Measurements from ENCODE around the gene AGBL4. TPM values are rescaled to one million over a fixed set of nuclear protein-coding genes. Genes with fewer than 3 reads are reported as not detected.

Gene AGBL4
- total and polyA plus RNA-seq, 5 experiments from 2014 or later = 0.16 to 0.25 TPM; not detected in 3

DNA sequence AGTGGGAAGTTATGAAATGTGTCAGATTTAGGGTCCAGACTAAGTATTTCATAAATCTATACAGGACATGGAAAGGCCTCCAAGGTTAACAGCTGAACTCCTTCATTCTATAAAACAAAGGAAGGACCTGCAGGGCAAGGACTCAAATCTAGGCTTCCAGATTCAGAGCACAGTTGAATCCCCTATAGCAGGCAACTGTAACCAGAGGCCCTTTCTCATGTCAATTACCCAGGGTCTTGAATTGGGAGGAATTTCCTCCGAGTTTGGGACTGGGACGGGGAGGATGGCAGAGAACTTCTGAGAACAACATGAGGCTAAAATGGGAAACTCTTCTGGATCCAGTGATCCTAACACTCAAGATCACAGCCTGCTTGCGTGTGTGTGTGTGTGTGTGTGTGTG, 1134.1 kb downstream of the AGBL4 start:
- Mint-ChIP-seq H3K27ac (no peak overlapping the region), H3K4me3 (no peak overlapping the region), H3K4me1 (peaks cover 0 to 5% (median 0%) of the 10 kb centered on the region in 4 donors)

DNA sequence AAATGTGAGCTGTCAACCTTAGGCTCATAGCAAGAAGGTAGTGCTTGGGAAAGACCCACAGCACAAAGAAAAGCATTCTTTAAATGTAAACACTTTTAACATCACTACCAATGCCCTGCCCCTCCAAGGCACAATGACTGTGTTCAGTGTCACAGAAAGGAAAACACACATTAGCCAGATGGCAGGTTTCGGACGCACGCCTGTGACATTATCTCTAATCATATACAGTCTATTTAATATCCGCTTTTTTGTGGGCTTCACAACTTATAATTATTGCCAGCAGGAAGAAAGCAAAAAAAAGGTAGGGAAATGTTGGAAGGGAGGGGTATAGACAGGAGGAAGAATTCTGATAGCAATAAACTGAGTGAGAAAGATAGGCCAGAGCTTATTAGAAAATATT, 1134.7 kb downstream of the AGBL4 start:
- Mint-ChIP-seq H3K4me3 (no peak overlapping the region), H3K36me3 (no peaks in the 10 kb centered on the region), H3K27me3 (peaks cover 4 to 23% (median 20%) of the 10 kb centered on the region in 5 donors), H3K27ac (no peak overlapping the region), H3K9me3 (peaks cover 0 to 7% (median 0%) of the 10 kb centered on the region in 9 donors), H3K4me1 (peaks cover 0 to 5% (median 0%) of the 10 kb centered on the region in 4 donors)
- POLR2A ChIA-PET = no interaction called here
- DNase-seq (no peak), ATAC-seq (no peak)

More for the DNA sequence above, 1134.1 kb downstream of the AGBL4 start:
- POLR2A ChIA-PET = no interaction called here
- no peaks in the 10 kb centered on the region for H3K36me3 Mint-ChIP-seq
- ATAC-seq = no peak
- DNase-seq = no peak
- H3K27me3 Mint-ChIP-seq = peaks cover 4 to 23% (median 18%) of the 10 kb centered on the region in 5 donors
- H3K9me3 Mint-ChIP-seq = peaks cover 0 to 7% (median 0%) of the 10 kb centered on the region in 9 donors

DNA sequence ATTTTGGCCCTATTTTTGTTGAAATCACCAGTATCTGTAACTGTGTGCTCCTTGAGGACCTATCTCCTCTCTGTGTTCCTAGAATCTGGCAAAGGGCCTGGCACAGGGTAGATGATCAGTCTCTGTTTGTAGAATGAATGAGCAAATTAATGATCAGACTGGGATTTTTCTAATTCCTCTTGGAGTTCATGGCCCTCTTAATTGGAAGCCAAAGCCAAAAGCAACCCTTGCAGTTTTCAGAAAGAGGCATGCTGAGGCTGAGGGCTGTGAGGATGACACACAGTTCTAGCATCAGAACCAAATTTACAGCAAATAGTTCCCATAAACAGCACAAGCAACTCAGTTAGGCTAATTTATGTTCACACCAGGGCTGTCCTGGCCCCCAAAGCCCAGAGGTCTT, 1136.0 kb downstream of the AGBL4 start:
- H3K4me3 Mint-ChIP-seq = no peak overlapping the region
- no peak overlapping the region for H3K27ac Mint-ChIP-seq
- ATAC-seq (no peak), DNase-seq (no peak)
- H3K36me3 Mint-ChIP-seq = no peaks in the 10 kb centered on the region
- H3K9me3 Mint-ChIP-seq = peaks cover 0 to 4% (median 0%) of the 10 kb centered on the region in 9 donors
- POLR2A ChIA-PET = no interaction called here
- peaks cover 0 to 5% (median 0%) of the 10 kb centered on the region in 4 donors for H3K4me1 Mint-ChIP-seq
- H3K27me3 Mint-ChIP-seq = peaks cover 8 to 23% (median 17%) of the 10 kb centered on the region in 5 donors

DNA sequence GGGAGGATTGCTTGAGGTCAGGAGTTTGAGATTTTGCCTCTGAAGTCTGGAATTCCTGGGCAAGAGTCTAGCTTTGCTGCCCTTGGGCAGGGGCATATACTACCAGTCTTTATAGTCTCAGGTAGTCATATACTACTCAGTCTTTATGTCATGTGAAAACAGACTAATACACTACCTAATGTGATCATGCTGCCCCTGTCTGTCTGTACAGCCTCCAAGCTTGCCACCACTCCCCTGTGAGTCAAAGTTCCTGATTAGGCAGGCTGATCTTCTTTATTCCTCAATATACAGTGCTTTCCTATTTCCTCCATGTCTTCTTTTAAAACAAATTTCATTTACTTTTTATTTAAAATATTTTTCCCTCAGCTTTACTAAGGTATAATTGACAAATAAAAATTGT, 1141.7 kb downstream of the AGBL4 start:
- H3K4me1 Mint-ChIP-seq = no peaks in the 10 kb centered on the region
- no peaks in the 10 kb centered on the region for H3K36me3 Mint-ChIP-seq
- no peak for DNase-seq

DNA sequence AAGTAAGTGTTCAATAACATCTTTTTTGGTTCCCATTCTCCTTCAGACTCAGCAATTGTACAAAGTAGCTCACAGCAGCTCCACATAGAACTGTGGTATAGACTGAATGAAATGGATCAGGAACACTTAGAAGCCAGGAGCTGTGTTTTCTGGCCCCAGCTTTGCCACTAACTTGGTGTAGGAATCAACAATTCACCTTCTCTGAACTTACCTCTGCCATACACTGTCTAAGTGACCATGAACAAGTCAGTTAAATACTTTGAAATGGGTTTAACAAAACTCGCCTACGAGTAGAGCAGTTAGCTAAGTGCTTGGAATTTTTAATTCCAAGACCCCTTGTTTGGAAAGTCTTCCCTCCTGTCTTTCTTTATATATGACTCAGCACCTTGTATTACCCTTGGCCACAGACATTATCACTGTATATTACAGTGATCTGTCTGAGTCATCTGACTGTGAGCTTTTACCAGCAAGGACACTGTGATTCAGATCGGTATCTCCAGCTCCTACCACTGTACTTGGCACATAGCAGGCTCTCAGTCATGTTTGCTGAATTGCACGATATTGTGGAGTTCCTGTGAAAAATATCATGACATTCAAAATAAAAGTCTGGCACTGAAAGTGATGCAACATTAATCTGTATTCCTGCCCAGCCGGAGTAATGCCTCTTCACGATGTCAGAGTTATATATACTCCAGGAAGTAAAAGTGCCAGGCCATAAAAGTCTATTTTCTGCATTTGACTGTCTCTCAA, 1145.4 kb downstream of the AGBL4 start:
- ATAC-seq = no peak
- no peak overlapping the region for H3K27ac Mint-ChIP-seq
- H3K4me1 Mint-ChIP-seq = no peaks in the 10 kb centered on the region
- POLR2A ChIA-PET = no interaction called here
- H3K27me3 Mint-ChIP-seq = peaks cover 5 to 33% (median 12%) of the 10 kb centered on the region in 5 donors
- H3K4me3 Mint-ChIP-seq = no peak overlapping the region
- H3K9me3 Mint-ChIP-seq = peaks cover 0 to 3% (median 0%) of the 10 kb centered on the region in 9 donors
- DNase-seq = no peak
- H3K36me3 Mint-ChIP-seq = no peaks in the 10 kb centered on the region

More for the DNA sequence above, 1141.7 kb downstream of the AGBL4 start:
- ATAC-seq = no peak
- POLR2A ChIA-PET = no interaction called here
- peaks cover 0 to 18% (median 14%) of the 10 kb centered on the region in 5 donors for H3K27me3 Mint-ChIP-seq
- no peak overlapping the region for H3K27ac Mint-ChIP-seq
- H3K9me3 Mint-ChIP-seq = peaks cover 0 to 4% (median 0%) of the 10 kb centered on the region in 9 donors
- H3K4me3 Mint-ChIP-seq = no peak overlapping the region

DNA sequence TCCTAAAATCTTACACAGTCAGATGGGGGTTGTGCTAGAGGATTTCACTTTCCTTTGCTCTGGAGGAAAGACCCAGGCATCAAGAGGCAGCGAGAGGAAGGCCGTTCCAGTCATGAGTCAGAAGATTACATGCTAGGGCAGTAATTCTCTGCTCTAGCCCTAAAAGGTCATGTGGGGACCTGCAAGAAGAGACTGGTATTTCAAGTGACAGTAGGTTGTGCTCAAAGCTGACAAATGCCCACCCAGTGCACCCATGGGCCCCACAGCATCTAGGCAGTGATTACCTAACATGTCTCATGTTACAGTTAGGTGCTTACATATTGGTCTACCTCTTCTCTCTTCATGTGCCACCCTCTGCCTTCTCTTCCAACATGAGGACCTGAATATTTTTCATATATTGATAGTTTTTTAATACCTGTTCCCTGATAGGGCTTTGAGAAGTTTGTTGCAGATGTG, 1147.4 kb downstream of the AGBL4 start:
- Mint-ChIP-seq H3K9me3 (no peaks in the 10 kb centered on the region), H3K36me3 (no peaks in the 10 kb centered on the region), H3K4me3 (no peak overlapping the region), H3K4me1 (no peaks in the 10 kb centered on the region), H3K27ac (no peak overlapping the region), H3K27me3 (peaks cover 2 to 35% (median 9%) of the 10 kb centered on the region in 5 donors)
- DNase-seq (no peak), ATAC-seq (no peak)
- POLR2A ChIA-PET = no interaction called here

DNA sequence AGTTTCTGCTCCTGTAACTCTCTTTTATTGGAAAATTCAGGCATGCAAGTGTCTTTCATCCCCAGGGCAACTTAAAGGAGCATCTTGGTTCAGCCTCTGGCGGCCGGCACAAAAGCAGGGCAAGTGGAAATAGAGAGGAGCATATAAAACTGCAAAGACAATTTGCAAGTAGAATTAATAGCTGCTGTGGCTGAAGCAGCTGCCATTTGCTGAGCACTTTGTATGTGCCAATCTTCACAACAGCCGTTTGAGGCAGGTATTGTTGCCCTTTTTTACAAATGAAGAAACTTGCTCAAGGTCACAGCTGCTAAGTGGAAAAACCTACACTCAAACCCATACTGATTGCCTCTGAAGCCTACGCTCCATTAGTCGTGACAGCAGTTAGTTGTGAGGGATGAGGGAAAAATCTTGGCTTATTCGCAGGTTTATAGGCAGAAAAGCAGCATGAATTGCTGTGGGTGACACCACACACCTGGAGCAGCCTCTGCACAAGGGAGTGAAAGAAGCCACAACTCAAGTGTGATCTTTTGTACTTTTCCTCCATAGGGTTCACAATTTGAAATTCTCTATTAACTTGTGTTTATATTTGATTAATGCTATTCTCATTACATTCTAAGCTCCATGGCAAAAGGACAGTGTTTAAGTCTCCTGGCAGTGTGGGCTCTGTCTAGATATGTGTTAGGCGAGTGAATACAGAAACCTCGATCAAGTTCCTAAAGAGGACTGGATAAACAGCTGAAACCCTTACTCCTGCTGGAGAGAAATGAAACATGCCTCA, 1148.0 kb downstream of the AGBL4 start:
- DNase-seq = no peak
- Mint-ChIP-seq H3K27me3 (peaks cover 5 to 38% (median 11%) of the 10 kb centered on the region in 5 donors), H3K4me3 (no peak overlapping the region), H3K27ac (no peak overlapping the region), H3K36me3 (no peaks in the 10 kb centered on the region), H3K4me1 (no peaks in the 10 kb centered on the region), H3K9me3 (no peaks in the 10 kb centered on the region)
- POLR2A ChIA-PET = no interaction called here
- ATAC-seq = no peak

DNA sequence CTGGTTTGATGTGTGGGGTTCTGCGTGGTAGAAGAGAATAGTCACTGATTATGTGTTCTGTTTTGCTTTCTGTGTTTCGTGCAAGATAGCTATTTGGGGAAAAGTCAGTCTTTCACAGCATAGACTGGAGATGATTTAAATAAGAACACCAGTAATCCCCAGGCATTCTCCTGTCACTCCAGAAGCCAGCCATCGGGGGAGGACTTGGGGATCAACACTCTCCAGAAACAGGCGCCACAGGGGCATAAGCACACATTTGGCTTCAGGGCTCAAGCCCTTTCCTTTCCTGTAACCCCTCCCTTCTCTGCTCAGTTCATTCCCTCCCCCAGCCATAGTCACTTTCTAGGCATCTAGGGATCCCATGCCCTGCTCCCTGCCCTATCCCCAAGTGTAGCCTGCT, 1149.8 kb downstream of the AGBL4 start:
- H3K27me3 Mint-ChIP-seq = peaks cover 5 to 38% (median 15%) of the 10 kb centered on the region in 5 donors
- H3K27ac Mint-ChIP-seq = no peak overlapping the region
- POLR2A ChIA-PET = no interaction called here
- no peaks in the 10 kb centered on the region for H3K36me3 Mint-ChIP-seq
- DNase-seq (no peak), ATAC-seq (no peak)
- no peak overlapping the region for H3K4me3 Mint-ChIP-seq
- H3K9me3 Mint-ChIP-seq = no peaks in the 10 kb centered on the region
- H3K4me1 Mint-ChIP-seq = no peaks in the 10 kb centered on the region

DNA sequence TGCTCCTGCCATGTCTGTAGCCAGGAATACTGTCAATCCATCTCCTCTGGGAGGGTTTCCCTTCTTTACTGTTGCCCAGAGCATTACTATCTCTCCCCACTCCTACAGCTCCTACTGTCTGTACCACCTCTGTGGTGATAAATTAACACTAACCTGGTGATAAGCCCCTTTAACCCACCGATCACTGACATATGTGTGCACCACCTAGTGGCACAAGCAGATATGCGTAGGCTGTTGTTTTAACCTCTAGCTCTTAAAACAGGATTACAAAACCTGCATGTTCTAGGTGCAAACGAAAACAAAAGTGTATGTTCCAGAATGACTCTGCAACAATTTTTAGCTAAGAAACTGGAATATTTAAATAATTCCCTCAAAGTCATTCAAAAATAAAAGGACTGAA, 1153.2 kb downstream of the AGBL4 start:
- Mint-ChIP-seq H3K4me1 (no peaks in the 10 kb centered on the region), H3K36me3 (no peaks in the 10 kb centered on the region), H3K4me3 (no peak overlapping the region), H3K9me3 (no peaks in the 10 kb centered on the region), H3K27me3 (peaks cover 3 to 36% (median 13%) of the 10 kb centered on the region in 5 donors), H3K27ac (no peak overlapping the region)
- POLR2A ChIA-PET = no interaction called here
- no peak for ATAC-seq
- DNase-seq = peak in 1 of 10 donors; percentile 2

DNA sequence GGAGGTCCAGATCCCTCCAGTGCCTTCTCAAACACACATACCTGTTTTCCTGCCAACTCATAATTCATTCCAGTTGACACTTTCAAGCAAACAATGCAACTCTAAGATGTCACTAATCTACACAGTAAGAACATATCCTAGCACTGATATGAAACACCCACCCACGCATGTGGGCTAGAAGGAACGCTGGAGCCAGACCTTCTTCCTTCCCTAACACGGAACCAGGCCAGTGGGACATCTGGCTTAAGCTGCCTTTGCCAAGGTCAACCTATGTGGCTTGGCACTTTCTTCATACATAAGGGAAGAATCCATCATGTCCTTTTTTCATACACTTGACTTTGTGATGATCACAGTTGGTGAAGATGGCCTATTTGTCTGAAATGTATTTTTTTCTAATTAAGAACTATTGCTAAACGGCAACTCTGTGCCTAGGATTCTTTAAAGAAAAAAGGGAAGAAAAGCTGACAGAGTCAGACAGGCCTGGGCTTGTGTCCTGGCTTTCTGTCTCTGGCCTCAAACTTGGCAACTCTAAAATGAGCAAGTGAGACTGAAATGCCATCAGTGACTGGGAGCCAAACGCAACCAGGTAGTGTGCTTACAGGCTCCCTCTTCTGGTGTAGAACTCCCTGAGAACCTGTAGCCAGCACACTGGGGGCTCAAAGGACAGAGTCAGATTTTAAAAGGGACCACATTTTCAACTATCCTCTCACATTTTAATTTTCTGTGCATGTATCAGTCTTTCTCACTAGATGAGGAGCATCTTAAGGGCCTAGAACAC, 1154.4 kb downstream of the AGBL4 start:
- DNase-seq (no peak), ATAC-seq (no peak)
- Mint-ChIP-seq H3K27ac (no peak overlapping the region), H3K9me3 (no peaks in the 10 kb centered on the region), H3K27me3 (peaks cover 3 to 29% (median 13%) of the 10 kb centered on the region in 5 donors), H3K36me3 (no peaks in the 10 kb centered on the region), H3K4me1 (no peaks in the 10 kb centered on the region), H3K4me3 (no peak overlapping the region)
- POLR2A ChIA-PET = no interaction called here

DNA sequence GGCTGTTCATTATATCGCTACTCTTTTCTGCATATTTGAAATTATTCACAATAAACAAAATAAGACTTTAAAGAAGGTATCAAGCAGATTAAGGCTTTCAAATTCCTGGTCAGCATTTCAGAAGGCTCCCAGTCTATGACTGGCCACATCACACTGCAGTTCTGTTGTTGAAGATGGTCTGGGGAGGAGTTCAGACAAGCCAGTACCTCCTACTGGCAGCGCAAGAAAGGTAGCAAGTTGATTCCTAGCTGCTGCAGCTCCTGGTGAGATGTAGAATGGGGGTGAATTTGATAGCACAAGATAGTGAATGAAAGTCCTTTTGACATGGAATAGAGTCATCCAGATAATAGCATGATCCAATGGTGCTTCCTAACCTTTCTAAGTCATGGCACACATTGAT, 1158.8 kb downstream of the AGBL4 start:
- Mint-ChIP-seq H3K9me3 (peaks cover 0 to 20% (median 12%) of the 10 kb centered on the region in 9 donors), H3K27ac (no peak overlapping the region), H3K4me3 (no peak overlapping the region), H3K27me3 (peaks cover 4 to 23% (median 10%) of the 10 kb centered on the region in 5 donors), H3K4me1 (no peaks in the 10 kb centered on the region), H3K36me3 (peaks cover 0 to 17% (median 0%) of the 10 kb centered on the region in 3 donors)
- ATAC-seq (no peak), DNase-seq (no peak)
- POLR2A ChIA-PET = no interaction called here

DNA sequence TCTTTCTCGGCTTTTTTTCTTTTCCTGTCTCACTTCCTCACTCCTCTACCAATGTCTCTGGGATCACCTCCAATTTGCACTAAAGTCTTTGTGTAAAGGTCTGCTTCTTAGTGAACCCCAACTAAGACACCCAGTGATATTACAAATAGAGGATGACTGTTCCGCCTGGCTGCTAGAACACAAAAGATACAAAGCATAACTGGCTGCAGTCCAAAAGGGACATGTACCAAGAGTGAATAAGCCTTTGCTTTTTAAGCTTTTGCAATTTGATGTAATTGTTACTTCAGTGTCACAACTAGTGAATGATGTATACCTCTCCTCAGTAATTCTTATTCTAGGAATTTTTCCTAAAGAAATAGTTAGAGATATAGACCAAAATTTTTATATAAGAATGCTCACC, 1164.3 kb downstream of the AGBL4 start:
- Mint-ChIP-seq H3K27ac (no peak overlapping the region), H3K4me1 (no peaks in the 10 kb centered on the region), H3K4me3 (no peak overlapping the region), H3K27me3 (peaks cover 8 to 54% (median 16%) of the 10 kb centered on the region in 5 donors), H3K9me3 (peaks cover 0 to 28% (median 12%) of the 10 kb centered on the region in 9 donors), H3K36me3 (peaks cover 0 to 17% (median 0%) of the 10 kb centered on the region in 3 donors)
- DNase-seq (no peak), ATAC-seq (no peak)
- POLR2A ChIA-PET = no interaction called here
